Embryonic facial prominence (tissue), 1 donor: ENCODE data around the gene IGSF9.

ENCODE experiments used
- DNase-seq: peaks from one replicate; pipeline ENCODE4 v3.0.0-alpha.2; 2016; ENCODE audit errors: extremely low spot score

The IGSF9 gene

DNA sequence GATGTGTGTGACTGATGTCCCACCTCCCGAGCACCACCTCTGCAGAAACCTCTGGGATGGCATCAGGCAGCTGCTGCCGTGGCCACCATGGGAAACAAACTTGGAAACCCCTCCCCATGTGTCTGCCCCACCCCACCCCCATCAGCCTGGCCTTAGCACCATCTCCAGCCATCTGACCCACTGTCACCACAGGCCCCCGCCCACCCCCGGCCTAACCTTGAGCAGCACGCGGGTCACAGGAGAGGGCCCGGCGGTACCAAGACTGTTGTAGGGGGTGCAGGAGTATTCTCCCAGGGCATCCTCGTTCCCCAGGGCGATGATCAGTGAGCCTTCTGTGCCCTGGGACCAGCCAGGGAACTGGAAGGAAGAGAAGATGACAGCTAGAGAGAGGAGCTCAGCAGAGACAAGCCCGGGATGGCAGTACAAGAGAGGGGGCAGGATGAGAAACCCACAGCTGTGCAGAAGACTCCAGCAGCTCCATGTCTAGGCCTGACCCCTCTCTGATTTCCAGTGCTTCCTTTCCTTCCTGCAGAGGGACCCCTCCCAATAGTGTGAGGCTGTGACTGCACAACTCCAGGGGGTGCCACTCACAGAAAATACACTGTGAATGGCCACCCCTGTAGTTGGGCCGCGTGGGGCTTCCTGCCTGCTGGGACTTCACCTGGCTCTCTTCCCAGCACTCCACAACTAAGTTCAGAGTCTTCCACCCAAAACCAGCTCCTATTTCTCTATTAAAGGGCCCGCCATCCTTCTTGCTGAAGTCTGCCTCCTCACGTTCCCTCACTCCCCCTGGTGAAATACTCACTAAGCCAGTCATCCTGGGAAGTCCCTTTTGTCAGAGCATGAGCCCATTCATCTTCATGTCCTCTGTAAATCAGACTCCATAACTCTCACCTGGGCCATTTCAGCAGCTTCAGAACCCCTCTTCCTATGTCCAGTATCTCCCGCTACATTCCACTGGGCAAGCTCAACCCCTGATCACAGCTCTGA is 12.8 kb downstream of the IGSF9 start:
- no peak for DNase-seq

DNA sequence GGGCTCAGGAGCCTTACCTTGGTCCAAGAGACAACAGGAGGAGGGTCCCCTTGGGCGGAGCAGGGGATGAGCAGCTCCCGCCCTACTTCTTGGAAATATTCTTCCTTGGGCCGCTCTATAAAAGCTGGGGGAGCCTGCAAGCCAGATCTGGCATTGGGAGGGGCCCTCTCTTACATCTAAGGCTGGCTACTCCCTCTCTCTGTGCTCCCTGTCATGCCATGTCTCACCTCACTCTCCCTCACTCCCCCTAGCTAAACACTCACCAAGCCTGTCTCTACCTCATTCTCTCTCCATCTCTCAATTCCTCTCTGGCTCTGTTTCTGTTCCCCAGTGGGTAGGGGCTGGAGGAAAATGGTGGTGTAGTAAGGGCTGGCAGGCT is 13.6 kb downstream of the IGSF9 start:
- DNase-seq, result no peak

DNA sequence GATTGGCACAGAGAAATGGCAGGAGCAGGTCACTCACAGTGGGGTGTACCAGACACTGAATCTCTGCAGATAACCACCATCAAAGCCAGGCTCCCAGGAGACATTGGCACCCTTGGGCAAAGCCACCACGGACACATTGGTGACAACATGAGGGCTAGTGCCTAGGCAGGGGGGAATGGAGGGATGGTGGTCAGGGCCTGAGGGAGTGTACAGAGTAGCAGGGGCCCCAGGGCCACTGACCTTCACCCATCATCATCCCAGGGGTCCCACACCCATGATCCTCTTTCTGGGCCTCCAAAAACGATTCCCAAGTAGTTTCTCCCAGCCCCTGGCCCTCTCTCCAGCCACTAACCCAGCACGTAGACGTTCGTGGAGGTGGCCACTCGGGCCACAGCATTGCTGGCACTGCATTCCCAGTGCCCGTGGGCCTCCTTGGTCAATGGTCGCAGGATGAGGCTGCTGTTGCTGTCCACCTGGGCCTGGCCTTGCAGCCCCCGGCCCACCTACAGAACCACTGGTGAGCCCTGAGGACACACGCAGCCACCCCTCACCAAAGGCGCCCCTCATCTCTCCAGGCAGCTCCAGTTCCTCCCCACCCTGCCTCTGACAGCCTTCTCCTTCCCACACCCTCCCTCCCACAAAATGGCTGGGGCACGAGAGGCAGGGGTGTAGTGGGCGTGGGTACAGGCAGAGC is 14.2 kb downstream of the IGSF9 start:
- DNase-seq, result no peak

DNA sequence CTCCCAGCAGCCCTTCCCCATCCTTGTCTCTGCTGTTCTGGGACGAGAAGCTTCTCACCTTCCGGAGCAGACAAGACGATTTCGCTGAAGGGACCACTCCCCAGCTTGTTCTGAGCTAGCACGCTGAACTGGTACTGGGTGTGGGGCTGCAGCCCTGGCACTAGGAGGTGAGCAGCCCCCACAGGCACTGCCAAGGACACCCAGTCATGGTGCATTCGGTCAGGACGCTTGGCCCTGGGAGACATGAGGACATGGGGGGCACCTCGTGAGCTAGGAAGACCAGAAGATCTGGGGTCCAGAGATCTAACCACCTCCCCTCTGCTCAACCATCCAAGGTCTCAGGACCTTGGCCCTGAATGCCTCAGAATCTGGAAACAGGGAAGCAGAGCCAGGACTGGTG is 14.8 kb downstream of the IGSF9 start:
- no peak for DNase-seq

DNA sequence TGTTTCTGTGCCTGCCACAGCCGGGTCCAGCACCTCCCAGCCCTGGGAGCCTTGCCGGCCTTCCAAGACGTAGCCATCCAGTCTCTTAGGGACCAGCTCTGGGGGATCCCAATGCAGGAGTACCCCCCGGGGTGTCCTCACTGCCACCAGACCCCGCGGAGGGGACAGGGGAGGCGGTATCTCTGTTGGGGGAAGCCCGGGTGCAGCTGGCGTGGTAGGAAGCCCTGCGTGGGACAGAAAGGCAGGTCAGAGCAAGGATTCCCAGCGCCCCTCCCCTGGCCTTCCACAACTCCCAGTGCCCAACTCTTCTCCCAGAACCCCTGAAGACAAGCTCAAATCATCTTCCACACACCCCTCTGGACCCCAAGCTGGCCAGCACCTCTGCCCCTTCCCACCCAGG is 15.2 kb downstream of the IGSF9 start:
- DNase-seq, result no peak

DNA sequence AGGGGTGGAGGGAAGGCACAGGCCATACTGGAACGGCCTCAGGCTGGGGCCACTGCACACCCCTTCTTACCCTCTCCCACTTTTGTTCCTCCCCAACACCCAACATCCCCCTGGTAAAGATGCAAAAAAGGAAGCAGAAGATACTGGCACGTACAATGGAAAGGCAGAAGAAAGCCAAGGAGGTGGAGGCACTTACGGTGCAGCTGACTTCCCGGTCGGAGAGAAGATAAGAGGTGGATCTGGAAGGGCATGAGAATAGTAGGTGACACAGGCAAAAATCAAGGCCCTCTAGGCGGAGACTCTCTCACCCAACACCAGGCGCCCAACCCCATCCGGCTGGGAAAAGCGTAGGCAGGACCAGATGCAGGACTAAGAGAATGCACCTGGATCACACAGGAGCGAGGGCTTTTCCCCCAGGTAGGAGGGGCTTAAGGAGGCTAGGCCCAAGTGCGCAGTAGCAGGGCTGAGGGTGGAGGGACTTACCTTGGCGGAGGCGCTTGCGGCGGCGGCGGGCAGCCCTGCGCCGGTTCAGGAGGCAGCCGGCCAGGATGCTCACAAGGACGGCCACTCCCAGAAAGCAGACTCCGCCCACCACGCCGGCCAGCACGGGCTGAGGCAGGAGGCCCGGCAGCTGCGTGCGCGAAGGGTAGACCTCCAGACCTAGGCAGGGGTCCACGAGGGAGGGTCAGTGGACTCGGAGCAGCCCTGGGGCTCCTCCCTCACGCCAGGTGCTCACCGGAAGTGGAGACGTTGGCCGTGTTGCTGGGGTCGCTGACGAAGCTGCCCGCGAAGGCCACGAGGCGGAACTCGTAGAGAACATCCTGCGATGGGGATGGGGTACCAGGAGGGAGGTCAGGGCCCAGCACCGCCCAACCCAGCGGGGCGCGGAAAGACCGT is 16.0 kb downstream of the IGSF9 start:
- no peak for DNase-seq

DNA sequence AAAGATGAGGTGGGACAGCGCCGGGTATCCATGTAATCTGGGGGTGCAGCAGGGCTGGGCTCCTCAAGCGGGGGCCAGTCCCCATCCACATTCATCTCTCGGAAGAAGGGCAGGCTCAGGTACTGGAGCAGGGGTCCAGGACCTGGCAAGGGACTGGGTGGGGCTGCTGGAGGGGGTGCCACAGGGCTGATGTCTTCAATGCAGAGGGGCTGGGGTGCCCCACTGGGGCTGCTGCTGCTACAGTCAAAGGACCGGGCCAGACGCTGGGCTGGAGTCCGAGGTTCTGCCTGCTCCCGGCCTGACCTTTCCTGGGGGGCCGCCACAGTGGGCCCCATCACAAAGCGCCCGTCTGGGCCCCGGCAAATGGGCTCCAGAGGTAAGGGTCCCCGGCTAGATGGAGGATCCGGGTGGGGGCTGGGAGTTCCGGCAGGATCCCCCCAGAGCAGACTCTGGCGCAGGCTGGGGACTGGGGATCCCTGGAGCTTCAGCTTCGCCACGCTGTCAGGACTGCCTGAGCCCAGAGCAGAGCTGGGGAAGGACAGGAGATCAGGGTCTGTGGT is 16.8 kb downstream of the IGSF9 start:
- no peak for DNase-seq

DNA sequence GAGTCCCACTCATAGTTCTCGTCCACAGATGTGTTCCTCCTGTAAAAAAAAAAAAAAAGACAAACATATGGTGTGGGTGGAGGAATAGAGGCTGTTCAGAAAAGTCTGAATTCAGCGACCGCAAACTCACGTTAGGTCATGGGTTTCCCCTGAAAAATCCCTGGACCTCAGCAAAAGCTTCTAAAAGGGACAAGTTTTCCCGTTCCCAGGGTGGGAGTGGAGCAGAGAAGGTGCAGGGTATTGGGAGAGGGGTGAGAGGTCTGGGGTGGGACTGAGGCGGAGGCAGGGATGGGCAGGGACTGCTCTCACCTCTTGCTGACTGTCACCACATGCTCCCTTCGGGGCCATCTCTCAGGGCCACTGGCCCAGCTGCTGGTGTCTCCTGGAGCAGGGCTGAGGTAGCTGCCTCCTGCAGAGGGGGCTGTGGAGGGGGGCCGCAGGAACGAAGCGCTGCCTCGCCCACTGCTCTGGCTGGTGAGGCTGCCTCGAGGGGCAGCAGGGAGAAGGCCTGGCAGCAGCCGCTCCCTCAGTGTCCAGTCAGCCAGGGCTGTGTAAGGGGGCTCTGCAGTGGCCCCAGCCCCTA is 17.5 kb downstream of the IGSF9 start:
- no peak for DNase-seq

DNA sequence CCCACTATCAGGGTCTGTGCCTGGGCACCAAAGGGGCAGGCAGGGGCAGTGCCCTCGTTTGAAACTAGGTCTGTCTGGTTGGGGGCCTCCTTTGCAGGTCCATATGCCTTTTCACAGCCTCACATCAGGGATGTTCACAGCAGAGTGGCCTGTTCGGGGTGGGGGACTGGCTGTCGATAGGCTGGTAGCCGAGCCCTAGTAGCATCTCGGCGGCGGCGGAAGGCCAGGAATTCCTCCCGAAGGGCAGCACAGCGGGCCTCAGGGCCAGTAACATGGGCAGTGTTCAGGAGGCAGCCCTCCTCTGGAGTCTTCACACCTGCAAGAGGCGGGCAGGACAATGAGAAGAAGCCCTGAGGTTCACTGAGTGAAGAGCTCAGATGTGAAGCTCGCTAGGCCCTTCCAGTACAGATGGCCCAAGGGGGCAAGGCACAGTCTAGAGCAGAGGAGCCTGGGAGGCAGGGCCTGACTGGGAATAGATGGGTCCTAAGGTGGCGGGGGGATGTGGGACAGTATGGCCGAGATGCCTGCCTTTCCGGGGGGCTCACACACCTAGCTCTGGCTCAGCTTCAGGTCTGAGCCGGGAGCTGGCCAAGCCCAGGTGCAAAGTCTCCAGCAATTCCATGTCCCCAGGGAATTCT is 18.1 kb downstream of the IGSF9 start:
- DNase-seq, result no peak

DNA sequence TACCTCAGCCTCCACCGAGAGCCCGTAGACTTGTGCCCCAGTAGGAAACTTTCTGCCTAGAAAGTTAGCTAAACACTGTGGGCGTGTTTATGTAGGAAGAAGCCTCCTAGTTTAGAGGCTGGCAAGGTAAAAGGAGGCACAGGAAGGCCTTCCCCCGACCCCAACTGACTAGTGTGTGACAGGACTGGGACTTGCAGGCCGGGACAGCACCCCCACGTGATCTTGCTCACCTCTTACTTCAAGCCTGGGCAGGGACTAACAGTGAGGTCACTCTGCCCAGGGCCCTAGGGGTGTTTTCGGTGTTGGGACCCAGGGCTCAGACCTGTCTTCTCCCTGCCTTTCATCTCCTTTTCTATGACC is 19.7 kb downstream of the IGSF9 start:
- DNase-seq, result no peak

DNA sequence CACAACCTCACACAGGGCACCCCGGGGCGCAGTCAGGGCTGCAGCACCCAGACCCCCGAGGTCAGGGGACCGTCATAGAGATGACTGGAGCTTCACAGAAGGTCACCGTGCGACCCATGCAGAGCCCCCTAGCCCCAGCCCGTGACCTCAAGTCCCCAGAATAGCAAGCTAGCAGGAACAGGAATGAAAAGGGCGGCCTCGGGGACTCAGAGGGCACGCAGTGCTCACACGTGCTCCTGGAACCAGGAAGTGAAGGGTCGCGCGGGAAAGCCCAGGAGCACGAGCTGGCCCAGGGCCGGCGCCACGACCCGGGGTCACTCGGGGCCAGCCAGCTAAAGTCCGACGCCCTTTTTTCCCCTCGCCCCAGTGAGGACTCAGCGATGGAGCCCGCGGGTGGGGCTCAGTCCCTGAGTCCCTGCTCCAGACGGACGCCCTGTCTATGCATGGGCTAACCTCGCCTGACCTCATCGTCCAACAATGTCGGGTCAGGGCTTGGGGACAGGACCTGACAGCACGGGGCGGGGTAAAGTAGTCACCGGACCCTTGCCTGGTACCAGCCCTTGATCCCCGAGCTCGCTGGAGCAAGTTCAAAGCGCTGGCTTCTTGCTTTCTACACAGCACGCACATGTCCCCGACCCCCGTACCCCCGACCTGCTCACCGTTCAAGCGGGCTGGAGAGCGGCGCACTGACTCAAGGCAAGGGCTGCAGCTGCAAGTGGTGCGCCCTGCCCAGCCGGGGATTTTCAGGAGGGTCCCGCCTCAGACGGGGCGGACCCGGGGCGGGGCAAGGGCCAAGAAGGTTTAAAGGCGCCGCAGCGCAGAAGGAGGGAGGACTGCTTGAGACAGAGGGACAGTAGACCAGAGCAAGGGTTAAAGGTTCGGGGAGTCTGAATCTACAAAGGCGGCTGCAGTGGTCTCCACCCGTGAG is 20.4 kb downstream of the IGSF9 start, which contains the start of gene TAGLN2:
Gene TAGLN2, minus strand, starts transcription at position 717 of the 928 bp plus-strand sequence. CDS start 4,998 bp downstream, outside the sequence.
- DNase-seq, result peak; percentile 80

DNA sequence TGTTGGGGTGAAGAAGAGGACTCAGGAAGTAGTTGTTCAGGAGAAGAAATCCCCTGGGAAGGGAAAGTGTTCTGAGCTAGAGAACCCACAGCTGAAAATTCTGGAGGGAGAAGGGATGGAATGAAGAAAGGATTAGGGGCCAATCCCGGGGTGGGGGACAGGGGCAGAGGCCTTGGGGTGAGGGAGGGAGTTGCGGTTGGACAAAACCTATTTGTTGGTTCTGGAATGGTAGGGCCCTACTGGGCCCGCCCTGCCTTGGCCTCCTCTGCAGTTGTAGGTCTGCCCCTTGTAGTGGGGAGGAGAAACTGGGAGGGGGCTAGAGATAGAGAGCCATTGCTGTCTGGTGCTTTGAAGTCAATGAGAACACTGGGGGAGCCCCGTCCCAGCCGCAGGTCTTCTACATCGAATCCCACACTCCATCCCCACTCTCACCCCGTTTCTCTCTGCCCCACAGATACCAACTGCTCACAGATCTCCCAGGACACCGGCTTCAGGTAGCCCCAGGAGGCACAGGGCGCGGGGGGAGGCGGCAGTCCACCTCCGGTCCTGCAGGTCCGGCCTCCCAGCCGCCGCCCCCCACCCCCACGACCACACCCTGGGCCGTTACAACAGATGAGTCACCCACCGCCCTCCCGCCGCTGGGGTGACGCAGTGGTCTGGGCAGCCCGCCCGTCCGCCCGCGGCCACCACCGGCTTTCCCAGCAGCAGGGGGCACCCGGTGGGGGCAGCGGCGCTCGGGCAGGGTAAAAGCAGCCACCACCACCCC is 21.2 kb downstream of the IGSF9 start:
- no peak for DNase-seq

DNA sequence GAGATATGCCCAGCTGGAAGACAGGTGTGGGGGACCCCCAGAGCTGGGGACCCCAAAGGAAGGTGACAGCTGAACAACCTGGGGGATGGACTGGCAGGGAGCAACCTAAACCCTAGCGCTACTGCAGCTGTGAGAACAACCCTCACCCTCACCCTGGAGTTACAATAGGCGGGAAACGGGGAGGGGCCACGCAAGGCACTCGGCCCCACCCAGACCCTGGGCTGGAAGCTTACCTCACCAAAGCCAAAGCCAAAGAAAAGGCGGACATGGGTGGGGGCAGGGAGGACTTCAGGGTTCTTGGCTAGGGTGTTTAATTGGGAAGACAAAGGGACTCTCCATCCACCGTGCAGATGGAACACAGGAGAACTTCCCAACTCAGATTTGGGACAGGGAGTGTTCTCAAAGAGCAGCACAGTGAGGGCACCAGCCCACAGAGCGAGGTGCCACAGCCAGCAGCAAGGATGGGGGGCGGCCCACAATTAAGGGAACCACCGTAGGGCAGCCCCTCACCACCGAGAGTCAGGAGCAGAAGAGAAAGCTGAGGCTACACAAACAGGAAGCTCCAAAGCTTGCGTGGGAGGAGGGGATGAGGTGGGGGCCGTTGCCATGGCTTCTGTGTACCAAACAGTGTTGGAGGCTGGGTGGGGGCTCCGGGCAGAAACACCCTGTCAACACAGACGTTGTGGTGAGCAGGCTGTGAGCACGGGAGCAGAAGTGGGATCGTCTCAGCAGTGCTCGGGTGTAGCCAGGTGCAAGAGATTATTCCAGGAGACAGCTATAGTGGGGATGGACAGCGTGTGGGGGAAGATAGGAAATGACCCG is 22.0 kb downstream of the IGSF9 start:
- peak; percentile 56 for DNase-seq

DNA sequence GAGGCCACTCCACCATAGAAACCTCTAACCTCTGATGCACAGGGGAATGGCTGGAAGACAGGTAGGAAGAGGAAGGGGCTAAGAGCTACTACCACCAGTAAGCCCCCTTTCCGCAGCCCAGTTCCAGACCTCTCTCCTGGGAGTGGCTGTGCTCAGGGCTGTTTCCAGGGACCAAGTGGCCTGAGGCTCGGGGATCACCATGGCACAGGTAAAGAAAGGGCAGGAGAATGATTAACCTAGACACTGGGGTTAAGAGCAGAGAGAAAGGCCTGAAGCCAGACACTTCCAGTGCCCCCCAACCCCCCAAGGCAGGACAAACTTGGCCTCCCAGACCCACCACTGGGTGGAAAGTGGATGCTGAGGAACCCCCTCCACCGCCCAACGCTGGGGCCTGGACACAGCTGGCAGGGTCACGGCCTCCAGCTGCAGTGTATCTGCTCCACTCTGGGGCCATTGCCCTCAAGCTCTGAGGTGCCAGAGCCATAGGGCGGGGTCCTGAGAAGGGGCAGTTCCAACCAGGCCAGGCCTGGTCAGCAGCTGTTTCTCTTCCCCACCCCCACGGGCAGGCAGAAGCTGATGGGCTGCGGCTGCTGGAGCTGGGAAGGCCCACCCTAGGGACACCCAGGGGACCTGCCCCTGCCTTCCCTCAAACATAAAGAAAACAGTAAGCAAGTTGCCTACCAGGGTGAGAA is 22.8 kb downstream of the IGSF9 start:
- no peak for DNase-seq

DNA sequence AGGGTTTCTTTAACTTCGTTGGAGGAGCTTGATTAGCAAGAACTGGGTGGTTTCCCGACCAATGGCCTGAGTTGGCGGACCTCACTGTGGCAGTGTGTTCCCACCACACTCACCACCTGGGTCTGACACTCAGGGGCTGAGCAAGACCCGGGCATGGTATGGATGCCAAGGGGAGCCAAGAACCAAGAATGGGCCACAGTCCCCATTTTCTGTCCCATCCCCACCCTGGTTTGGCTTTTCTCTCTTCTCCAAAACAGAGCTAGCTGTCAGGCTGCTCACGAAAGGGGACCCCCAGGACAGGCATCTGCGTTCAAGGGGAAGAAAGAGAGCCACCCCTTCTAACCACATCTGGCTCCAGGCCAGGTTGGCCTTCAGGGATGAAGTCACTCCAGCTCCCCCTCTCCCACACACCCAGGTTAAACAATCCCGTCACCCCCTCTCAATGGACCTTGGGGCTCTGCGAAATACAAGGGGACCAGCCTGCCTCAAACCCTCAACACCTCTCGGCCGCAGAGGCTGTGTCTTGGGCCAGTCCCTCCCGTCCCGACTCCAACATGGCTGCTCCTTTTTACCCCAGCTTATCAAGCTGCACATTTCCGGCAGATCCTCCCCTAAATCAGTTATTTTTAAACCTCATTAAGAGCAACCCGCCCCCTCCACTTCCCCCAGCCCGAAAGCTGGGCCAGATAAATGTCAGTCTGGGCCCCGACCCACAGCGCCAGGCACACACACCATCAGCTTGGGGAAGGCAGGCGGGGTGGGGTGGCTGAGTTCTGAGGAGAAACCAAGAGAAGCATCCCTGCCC is 23.5 kb downstream of the IGSF9 start:
- no peak for DNase-seq

DNA sequence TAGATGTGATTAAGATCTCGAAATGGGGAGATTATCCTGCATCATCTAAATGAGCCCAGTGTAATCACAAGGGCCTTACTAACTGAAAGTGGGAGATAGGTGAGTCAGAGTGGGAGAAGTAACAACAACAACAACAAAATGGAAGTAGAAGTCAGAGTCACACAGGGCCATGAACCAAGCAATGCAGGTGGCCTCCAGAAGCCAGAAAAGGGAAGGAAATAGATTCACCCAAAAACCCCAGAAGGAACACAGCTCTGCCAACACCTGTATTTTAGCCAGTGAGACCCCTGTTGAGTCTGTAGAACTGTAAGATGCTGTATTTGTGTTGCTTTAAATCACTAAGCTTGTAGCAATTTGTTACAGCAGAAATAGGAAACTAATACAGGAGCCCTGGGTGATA is 24.2 kb downstream of the IGSF9 start:
- DNase-seq, result no peak

DNA sequence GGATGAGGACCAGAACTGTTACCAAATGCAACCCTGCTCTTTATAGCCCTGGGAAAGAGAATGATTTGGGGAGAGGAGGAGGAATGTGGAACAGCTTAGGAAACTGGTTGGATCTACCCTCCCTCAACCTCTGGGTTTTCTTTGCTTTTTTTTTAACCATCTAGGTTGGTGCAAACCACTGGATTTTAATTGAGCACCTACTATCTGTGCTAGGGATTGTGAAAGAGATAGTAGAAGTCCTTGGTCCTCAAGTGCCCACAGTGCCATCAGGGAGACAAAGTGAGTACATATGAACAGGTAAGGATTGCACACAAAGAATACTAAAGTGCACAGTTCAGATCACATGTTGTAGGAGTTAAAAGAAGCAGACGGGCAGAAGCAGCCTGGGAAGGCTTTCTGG is 24.8 kb downstream of the IGSF9 start:
- DNase-seq, result no peak
